Measurements from ENCODE around the gene FAM98C.
"Not testable (repeated sequence)": the region's sequence is repeated elsewhere in the genome, so short reads cannot be mapped to it uniquely, and the experiment has no call there.

Gene FAM98C

DNA sequence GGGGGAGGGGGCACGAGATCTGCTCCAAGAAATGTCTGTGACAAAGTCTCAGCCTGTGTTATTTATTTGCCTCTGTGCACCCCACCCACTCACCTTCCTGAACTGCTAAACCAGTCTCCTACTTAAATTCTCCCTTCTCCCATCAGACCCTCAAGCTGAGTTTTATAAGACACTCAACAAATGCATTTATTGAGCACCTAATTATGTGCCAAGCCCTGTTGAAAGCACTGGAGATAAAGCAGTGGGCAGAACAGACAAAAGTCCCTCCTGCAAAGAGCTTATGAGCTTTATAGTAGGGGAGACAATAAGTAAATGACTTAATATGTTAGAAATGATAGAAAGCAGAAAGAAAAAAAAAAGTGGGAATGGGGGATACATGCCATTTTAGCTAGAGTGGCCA, 3.4 kb upstream of the FAM98C start:
- no peak for DNase-seq

DNA sequence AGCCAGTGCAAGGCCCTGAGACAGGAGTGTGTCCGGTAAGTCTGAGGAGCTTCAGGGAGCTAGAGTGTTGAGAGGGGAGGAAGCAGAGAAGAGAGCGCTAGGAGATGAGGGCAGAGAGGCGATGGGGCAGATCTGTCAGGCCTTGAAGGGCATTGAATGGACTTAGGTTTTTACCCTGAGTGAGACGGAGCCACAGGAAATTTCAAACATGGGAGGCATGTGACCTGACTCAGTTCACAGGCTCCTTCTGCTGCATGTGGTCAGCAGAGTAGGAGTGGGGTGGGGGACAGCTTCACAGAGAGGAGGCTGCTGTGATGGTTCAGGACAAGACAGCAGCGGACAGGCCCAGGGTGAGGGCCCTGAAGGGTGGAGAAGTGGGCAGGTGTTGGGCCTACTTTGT, 2.5 kb upstream of the FAM98C start:
- DNase-seq = no peak

DNA sequence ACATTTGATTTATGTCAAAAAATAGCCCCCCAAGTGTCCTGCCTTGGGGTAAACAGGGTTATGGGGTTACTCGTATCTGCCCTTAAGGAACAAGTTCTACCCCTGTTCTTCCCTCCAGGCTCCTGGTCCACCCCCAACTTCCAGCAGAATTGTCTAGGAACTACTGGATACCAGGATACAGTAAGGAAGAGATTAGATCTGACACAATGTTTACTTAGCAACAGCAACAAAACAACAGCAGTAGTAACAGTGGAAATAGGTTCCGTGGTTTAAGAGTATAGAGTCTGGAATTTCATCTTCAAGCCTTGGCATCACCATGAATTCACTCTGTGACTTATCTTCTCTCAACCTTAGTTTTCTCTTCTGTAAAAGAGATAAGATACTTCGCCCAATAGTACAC, 1.7 kb upstream of the FAM98C start:
- DNase-seq = no peak

- DNase-seq = no peak
These were observed 298 bp upstream of the FAM98C start for GRCh38 chr19:38402623-38402966.

DNA sequence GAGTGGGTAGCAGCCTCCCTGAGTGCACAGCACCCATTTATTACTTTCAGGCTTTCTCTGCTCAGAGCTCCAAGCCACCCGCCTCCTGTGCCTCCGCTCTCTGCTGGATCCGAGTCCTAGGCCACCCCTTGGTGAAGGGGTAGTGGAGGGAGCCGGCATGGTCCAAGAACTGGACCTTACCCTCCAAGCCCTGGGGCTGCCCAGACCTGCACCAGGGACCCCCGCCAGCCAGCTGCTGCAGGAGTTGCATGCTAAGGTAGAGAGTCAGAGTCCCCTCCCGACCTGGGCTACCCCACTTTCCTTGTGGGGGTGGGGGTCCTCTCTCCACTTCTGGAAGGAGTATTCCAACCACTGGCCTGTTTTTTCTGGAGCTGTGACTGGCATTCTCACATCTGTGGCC, 2.0 kb downstream of the FAM98C start:
- DNase-seq = no peak

DNA sequence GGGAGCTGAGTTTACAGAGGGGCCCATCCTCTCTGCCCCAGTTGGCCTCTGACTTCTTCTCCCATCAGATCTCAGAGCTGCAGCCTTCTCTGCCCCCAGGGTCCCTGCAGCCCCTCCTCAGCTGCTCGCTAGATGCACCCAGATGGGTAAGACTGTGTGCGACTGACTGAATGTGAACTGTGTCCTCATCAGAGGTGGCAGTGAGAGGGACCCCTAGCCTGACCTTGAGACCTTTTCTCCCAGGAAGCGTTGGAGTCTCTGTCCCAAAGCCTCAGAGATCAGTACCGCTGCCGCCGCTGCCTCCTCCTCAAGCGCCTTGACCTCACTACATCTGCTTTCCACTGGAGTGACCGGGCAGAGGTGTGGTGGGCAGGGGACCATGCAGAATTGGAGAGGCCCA, 2.4 kb downstream of the FAM98C start:
- no peak for DNase-seq

- DNase-seq = no peak
These were observed 6.8 kb downstream of the FAM98C start for GRCh38 chr19:38409631-38410133.

GRCh38 chr19:38410407-38410806, 7.5 kb downstream of the FAM98C start:
- DNase-seq = not testable (repeated sequence)

- no peak for DNase-seq
These were observed 8.3 kb downstream of the FAM98C start for GRCh38 chr19:38411041-38411712.

GRCh38 chr19:38411898-38412297, 9.0 kb downstream of the FAM98C start:
- DNase-seq = not testable (repeated sequence)

GRCh38 chr19:38412491-38412890, 9.6 kb downstream of the FAM98C start:
- DNase-seq = no peak

DNA sequence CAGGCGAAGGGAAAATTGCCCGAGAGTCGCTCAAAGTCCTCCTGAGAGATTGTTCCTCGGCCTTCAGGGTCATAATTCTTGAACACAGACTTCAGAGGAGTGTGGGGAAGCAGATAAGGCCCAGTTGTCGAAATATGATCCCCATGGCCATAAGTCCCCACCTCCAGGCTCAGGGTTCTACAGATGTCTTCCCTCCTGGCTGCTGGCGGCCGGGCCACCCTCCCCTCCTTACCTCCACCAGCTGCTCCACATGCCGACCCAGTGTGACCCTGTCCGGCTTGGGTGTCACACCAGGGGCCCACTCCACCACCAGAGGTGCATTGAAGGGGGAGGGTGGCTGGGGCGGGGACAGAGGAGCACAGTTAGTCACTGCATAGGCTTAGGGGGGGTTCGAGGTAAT, 10.1 kb downstream of the FAM98C start:
- no peak for DNase-seq

DNA sequence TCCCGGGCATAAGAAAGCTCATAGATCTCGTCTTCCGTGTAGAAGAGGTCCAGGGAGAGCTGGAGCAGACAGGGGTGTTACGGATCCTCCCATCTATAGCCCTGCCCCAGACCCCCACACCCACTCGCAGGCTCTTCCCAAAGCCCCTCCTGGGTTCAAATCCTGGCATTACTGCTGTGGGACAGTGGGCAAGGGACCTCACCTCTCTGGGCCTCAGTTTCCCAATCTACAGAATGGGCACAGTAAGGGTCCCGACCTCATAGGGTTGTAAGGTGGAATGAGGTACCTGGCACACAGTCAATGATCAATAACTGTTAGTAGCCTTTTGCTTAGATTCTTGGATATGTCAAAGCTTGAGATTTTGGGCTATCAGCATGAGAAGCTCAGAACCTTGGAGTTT, 10.5 kb downstream of the FAM98C start:
- no peak for DNase-seq

DNA sequence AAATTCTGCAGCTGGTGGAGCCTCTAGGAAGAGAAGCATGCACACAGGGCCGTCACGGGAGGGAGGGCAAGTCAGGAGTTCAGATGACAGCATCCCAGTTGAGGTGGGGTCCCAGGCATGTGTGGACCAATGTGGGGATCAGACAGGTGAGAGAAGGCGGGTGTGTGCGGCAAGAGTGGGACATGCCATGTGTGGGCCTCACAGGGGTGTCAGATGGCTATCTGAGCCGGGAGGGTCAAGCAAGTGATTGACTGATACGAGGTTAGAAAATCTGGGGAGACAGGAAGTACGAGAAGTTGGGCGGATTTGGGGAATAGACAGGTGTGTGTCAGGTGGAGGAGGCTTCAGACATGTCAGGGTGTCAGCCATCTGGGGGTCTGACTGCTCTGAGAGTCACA, 14.3 kb downstream of the FAM98C start:
- no peak for DNase-seq

DNA sequence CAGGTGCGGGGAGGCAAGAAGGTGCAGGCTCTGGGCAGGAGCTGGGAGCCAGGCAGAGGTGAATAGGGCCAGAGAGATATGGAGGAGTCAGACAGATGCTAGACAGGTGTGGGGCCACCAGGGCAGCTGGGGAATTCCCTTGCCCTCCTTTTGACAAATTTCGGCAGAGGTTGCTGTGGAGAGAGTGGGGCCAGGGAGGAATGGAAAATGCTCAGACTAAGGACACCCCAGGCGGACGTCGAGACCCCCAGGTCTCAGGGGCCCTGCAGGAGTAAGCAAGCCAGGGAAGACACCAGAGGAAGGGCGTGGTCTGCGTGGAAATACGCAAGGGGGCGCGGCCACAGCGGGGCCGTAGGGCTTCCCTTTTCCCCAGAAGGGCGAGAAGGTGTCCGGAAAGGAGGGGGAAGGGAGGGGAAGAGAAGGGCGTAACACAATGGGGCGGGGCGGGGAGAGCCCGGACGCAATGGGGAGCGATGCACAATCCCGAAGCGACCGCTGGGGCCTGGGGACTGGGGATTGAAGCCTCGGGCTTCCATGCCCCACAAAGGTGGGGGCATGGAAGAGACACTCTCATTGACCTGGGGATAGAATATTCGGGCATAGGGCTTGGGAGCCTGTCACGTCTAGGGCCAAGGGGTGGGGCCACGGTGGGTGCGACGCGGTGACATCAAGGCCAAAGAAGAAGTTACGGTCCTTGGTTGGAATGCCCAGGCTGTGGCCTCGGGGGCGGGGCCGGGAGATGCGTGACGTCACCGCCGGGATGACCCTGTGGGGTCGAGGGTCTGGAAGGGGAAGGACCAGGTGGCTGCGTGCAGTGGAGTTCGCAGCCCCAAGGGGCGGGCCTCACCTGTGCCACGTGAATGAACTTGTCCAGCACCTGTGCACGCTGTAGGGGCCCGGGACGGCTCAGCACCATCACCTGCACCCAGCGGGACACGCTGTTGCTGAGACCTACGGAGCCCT, 14.9 kb downstream of the FAM98C start:
- no peak for DNase-seq

- DNase-seq = no peak
These were observed 18.0 kb downstream of the FAM98C start for GRCh38 chr19:38420935-38421334.

- no peak for DNase-seq
These were observed 19.0 kb downstream of the FAM98C start for GRCh38 chr19:38421856-38422255.

DNA sequence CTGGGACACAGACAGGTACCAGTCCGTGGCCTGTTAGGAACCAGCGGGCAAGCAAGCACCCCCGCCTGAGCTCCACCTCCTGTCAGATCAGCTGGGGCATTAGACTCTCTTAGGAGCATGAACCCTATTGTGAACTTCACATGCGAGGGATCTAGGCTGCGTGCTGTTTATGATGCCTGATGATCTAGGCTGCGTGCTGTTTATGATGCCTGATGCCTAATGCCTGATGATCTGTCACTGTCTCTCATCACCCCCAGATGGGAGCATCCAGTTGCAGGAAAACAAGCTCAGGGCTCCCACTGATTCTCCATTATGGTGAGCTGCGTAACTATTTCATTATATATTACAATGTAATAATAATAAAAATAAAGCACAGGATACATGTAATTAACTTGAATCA, 19.5 kb downstream of the FAM98C start:
- DNase-seq = no peak

- DNase-seq = no peak
These were observed 21.4 kb downstream of the FAM98C start for GRCh38 chr19:38424272-38424671.

DNA sequence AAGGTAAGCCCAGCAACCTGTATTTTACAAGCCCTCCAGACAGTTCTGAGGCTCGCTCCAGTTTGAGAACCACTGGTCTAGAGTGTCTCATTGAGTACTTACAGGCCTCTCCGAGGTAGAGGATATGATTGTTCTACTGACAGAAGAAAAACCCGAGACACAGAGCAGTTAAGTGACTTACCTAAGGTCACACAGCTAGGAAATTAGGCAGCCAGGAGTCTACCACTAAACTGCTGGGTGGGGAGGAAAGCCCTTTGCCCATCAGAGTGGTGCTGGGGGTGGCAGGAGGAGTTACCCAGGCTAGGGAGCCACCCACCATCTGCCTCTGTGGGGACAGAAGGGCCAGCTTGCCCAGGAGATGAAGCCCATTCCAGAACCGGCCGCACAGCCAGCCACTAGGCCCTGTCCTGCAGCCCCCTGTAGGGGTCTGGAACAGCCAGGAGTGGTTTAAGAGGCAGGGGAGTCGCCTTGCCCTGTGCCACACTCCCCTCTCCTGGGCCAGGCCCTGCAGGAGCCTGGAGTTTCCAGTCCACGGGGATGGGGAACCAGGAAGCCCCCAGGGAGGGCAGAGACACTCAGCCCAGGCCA, 22.4 kb downstream of the FAM98C start:
- DNase-seq = no peak

GRCh38 chr19:38425810-38426466, 23.0 kb downstream of the FAM98C start, which contains the start of gene RASGRP4:
Gene RASGRP4, minus strand, starts transcription at chr19:38426219. Its CDS starts 128 bp downstream, at chr19:38426091.
- no peak for DNase-seq

- not testable (repeated sequence) for DNase-seq
These were observed 24.3 kb downstream of the FAM98C start for GRCh38 chr19:38427035-38427677.
